GM19023 (cell line): Measurements from ENCODE around the gene SPATA20.

ENCODE experiments used
- ATAC-seq: cut with Tn5 transposase; IDR thresholded peaks from one replicate; pipeline ENCODE4 v1.9.1; 2021; ENCODE audit warnings: mild to moderate bottlenecking, moderate library complexity; ENCODE audit not compliant: unreplicated experiment

Gene SPATA20

DNA sequence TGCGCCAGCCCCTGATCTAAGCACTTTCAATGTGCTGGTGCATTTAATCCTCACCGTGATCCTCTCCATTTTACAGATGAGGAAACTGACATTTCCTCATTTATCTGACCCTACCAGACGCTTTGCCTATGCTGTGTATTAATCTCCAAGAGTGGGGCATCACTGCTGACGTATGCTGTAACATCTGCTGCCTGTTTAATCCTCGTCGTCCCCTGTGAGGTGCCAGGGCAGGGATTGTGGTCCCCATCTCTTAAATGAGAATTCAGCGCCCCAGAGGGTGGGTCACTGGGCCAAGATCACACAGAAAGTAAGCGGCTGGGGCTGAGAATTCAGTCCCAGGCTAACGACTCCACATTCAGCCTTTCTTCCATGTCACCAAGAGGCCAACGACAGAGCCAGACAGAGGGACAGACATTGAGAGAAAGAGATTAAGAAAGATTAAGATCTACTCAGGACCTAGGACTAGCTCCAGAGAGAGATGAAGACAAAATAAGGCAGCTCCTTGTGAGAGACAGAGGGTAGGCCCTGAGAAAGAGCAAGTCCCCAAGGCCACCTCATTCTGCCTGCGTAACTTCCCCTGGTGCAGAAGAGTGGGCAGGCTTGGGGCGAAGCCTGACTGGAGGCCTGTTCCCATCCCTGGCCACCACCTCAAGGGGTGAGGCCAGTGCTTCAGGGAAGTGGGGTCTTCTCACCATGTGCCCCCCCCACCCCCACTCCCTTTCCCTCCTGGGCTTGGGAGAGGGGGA is 27.1 kb downstream of the SPATA20 start:
- ATAC-seq = no peak

DNA sequence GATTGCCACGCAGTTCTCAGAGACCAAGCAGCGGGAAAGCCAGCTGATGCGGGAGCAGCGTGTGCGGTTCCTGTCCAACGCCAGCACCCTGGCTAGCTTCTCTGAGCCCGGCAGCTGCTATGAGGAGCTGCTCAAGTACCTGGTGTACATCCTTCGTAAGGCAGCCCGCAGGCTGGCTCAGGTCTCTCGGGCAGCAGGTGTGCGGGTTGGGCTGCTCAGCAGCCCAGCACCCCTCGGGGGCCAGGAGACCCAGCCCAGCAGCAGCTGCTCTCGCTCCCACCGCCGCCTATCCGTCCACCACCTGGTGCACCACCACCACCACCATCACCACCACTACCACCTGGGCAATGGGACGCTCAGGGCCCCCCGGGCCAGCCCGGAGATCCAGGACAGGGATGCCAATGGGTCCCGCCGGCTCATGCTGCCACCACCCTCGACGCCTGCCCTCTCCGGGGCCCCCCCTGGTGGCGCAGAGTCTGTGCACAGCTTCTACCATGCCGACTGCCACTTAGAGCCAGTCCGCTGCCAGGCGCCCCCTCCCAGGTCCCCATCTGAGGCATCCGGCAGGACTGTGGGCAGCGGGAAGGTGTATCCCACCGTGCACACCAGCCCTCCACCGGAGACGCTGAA is 28.7 kb downstream of the SPATA20 start:
- ATAC-seq = no peak

DNA sequence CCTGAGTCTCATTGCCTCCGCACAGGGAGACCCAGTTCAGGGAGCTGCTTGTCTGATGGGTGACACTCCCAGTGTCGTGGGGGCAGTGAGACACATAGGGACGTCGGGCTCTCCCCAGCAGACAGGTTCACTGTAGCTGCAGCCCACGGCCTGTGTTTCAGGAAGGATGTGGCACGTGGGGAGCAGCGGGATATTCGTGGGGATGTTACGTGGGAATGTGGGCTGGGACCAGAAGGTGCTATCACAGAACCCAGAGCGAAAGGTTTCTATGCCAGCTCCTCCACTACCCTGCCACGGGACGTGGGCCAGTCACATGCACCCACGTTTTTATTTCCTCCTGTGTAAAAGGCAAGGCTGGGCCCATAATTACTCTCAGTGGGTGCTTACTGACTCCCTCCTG is 29.9 kb downstream of the SPATA20 start:
- ATAC-seq = no peak

DNA sequence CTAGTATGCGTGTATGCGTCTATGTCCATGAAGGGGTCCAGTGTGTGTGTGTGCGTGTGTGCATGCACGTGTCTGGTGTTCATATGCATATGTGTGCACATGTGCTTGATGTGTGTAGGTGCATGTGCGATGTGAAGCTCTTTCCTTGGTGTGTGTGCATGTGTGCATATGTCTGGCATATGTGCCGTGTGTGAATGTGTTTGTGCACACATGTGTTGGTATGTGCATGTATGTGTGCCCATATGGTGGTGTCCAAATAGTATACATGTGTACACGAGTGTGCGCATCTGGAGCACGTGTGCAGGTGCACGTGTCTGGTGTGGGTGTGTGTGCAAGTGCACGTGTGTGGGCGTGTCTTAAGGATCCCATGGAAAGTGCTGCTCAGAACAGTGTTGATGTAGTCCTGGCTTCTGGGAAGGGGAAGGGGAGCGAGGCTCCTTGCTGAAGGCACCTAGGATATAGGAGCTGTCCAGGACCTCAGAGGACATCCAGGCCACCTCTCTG is 30.5 kb downstream of the SPATA20 start:
- ATAC-seq = no peak

DNA sequence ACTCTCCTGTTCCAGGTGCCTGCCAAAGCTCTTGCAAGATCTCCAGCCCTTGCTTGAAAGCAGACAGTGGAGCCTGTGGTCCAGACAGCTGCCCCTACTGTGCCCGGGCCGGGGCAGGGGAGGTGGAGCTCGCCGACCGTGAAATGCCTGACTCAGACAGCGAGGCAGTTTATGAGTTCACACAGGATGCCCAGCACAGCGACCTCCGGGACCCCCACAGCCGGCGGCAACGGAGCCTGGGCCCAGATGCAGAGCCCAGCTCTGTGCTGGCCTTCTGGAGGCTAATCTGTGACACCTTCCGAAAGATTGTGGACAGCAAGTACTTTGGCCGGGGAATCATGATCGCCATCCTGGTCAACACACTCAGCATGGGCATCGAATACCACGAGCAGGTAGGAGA is 31.2 kb downstream of the SPATA20 start:
- no peak for ATAC-seq

DNA sequence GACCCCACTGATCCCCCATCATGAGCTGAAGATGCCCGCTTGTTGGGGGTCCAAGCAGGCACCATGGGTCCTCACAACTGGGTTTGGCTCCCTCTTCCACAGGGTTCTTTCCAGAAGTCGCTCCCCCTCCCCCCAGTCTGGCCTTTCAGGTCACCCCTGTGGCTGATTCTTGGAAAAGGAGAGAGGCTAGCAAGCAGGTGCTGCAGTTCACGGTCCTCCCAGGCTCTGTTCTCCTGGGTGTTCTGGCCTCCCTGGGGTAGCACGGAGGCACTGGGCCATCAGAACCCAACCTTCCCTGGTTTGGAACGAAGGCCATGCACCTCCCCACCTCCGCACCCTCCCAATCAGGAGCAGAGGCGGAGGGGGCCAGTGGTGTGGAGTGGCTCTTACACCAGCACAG is 32.4 kb downstream of the SPATA20 start:
- no peak for ATAC-seq

DNA sequence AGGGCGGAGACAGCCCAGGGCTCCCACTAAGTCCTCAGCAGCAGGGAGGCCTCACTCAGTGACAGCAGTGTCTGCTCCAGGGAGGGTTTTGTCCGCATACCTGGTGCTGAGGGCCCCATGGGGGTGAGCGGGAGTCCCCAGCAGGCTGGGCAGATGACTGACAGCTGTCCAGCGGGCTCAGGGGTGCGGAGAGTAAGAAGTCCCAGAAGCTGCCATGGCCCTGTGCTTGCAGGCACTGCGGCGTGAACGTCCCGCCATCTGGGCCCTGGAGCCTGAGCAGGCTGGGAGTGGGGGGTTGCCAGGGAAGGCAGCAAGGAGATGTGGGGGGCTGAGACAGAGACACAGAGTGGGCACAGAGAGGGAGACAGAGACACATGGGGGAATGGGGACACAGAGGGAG is 33.7 kb downstream of the SPATA20 start:
- ATAC-seq = no peak

DNA sequence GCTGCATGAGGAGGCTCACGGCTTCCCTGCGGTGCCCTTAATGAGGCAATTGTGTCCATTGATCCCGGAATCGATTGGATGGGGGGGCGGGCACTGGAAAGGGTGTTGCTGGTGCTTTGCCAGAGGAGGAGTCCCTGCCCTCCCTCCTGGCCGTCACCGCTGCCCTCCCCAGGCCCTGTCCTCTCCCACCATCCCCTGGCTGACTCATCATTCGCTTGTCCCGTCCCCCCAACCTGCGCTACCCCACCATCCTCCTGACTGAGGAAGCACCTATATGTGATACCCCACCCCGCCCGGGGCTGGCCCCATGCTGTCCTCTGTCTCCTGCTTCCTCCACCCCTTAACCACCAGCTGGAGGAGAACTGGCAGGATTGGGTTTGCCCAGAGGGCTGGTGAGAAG is 34.3 kb downstream of the SPATA20 start:
- ATAC-seq = no peak

DNA sequence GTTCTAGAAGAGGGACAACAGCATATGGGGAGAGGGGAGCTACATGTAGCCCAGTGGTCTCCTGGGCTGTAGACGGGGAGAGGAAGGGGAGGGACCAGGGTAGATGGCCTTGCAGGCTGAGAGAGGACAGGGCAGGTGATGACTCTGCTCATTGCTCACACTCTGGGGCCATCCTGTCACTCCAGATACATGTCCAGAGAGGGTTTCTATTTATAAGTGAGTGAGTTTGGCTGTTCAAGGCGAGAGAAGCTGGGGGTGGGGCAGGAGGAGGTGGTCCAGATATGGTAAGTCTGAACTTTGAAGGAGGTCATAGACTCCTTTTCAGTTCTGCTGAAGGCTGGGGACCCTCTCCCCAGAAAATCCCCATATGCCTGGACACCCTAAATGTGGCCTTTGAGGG is 35.8 kb downstream of the SPATA20 start:
- no peak for ATAC-seq

DNA sequence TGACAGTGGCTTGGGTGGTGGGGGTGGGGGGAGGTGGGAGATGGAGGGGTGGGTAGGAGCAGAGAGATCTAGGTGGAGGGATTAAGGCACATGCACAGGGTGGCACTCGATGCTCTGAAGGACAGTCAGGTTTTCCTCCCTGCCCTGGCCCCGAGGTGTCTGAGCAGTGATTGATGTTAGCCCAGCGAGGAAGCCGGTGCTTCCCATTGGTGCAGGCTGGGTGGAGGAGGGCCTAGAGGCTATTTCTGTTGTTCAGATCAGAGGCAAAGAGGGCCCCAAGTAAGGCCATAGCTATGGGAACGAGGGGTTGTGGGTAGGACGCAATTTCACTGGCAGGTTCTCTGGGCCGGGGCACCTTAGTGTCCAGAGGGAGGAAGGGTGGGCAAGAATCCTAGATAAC is 36.7 kb downstream of the SPATA20 start:
- ATAC-seq = no peak

DNA sequence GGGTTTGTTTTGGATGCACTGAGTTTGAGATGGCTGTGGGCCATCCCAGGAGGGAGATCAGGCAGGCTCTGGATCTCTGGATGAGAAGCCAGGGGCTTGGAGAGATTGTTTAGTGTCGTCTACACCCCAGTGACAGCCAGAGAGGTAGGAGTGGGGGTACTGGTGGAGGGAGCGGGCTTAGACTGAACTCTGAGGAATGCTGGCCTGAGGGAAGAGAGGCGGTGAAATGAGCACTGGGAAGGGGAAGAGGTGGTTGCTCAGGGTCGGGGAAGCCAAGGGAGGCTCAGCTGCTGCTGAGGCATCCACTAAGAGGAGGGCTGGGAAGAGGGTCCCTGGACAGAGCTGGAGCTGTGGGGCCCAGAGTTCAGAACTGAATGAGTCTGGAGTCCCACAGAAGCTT is 37.1 kb downstream of the SPATA20 start:
- ATAC-seq = no peak

DNA sequence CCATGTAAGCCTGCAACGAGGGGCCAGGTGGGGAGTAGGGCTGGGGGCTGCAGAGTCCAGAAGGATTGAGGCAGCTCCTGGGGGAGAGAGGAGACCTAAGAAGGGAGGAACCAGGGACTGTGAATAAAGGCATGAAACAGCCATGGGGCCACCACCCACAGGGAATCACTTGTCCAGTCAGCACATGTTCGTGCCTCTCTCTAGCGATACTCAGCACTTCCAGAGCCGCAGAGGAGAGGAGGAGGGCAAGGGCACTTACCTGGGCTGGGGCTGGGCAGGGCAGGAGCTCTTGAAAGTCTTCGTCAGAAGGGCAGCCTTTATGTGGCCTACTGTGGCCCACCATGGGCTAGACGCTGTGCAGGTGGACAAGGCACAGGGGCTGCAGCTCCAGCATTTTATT is 37.8 kb downstream of the SPATA20 start:
- ATAC-seq = no peak

DNA sequence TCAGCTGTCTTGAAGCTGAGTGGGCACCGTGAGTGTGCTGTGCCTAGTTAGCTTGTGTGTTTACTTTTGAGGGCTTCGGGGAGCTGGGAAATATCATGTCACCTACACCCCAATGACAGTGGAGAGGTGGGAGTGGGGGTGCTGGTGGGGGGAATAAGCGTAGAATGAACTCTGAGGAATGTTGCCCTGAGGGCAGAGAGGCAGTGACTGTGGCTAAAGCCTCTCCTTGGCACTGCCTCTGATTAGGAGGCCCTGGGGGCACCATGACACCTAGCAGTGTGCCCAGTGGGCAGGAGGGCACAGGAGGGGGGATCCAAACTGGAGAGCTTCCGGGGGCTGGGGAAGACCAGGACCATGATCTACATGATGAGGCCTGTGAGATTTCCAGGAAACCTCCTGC is 38.4 kb downstream of the SPATA20 start:
- ATAC-seq = no peak

DNA sequence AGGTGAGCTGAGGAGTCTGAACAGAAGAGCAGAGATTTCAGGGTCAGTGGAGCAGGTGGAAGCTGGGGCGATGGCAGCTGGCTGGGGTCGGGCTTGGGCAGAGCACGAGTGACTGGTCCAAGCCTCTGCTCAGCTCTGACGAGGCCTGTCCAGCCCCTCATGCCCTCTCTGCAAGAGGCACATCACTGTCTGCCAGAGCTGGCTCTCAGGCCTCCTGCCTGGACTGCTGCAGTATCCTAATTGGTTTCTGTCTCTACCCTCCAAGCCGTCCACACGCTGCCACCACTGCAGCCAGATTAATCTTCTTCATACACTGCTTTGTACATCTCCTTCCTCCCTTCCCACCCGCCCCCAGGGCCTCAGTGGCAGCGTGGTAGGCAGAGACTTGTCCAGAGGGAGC is 38.9 kb downstream of the SPATA20 start:
- ATAC-seq = no peak

DNA sequence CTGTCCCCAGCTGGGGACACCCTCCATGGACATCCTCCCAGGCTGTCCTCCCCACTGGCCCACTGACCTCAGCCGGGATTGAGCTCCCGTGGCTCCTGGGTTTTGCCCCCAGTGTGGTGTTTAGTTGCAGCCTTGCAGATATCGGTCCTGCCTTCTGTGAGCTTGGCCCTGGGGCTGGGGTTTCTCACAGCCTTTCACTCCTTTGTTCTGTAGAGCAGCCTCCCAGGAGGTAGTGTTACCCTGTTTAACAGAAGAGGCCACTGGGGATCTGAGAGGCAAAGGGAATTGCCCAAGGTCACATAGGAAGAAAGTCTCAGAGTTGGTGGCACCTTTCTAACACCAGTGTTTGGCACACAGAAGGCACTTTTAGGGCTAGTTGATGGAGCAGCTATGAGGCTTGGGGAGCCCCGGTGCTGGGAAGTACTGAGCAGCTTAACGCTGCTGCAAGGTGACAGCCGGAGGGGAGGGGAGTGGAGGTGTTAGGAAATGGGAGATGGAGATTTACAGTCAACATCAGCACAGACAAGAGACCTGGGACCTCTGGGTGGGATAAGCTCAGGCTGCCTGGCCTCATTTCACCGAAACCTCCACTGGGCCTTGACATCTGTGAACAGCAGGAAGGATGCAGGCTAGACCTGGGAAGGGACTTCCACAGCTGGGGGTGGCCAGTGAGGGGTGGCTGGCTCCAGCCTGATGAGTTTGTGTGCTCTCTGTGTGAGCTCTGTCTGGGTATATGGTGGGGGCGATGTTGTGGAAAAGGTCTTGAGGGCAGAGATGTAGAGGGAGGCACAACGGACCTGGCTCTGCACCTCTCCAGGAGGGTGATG is 39.7 kb downstream of the SPATA20 start:
- no peak for ATAC-seq

DNA sequence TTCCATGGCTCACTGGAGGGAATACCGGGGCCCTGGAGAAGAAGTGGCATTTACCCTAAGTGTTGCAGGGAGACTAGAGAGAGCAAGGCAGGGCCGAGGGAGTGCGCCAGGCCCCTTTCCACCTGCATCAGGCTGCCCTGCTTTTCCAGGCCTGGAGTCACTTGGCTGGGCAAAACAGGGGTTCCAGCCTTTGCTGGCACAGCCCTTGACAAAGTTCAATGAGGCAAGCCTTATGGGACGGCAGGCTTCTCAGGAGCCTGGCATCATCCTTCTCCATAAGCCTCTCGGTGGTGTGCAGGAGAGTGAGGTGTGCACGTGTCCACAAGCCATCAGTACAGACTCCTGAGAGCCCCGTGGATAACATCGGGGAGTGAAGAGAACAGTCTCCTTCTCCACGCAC is 40.6 kb downstream of the SPATA20 start:
- ATAC-seq = no peak

DNA sequence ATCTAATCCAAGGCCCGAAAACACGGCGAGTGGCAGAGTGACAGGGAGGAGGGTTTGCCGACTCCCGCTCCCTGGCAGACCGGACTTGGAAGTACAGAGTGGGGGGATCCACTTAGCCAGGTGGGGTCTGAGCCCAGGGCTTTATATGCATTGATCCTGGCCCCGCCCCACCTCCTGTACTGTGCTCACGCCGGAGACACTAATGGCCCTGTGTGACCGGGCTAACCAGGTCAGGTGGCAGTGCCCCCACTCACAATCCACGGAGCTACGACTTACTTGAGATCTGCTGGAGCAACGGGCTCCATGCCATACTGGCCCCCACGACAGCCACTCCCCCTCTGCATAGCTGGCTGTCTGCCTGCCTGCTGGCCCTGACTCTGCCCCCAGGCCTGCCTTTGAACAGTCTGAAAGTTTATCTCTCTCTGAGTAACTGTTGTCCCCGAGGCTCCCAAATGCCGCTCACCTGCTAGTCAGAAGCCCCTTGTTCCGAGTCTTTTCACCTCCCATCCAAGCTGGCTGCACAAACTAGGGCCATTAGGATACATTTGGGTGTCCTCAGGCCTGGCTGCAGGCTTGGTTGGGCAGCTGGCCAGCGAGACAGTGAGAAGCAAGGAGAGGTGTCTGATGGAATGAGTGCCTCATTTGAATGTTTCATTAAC is 41.5 kb downstream of the SPATA20 start:
- no peak for ATAC-seq

DNA sequence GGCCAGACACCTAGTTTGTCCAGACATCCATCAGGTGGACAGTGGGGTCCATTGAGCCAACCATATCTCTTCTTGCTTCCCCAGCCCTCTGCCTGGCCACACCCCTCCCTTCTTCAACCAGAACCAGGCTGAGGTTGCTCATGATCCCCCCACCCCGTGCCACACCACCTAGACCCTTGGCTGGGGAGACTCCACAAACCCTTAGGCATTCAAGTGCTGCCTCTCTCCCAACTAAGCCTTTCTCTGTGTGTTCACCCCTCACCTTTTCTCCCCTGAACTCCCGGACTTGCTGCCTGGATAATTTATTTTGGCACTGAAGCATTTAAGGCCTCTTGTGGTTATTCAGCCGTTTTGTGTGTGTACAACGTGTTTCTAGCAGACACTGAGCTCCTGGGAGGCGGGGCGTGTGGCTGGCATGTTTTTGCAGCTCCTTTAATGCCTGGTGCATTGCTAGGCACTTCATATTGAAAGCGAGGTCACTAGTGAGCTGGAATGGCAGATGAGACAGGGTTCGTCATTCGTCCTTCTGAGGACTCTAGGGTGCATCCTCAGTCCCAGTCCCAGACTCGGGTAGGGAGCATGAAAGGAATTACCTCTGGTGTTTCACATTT is 42.2 kb downstream of the SPATA20 start:
- no peak for ATAC-seq

DNA sequence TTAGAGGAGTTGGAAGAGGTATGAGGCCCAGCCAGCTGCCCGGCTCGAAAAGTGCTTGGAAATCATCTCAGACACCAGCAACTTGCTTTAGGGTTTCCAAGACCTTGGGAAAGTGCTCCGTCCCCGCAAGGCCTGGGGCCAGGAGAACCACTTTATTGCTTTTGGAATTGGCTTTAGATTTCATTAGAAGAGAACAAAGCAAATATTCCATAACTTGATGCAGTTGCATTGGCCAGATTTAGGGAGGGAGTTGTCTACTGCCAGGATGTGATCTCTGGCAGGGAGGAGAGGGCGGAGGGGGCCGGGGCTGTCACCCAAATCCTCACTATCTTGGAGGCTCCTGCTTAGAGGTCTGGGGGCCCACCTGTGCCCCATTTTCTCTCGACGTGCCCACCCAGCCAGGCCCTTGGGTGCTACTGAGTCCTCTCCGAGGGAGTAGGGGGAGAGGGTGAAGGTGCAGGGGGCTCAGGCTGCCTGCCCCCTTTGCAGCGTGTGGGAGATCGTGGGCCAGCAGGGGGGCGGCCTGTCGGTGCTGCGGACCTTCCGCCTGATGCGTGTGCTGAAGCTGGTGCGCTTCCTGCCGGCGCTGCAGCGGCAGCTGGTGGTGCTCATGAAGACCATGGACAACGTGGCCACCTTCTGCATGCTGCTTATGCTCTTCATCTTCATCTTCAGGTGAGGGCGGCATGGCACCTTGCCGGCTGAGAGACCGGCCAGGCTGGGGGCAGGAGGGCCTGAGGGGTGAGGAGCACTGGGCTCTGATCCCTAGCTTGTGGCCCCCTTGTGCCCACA is 44.2 kb downstream of the SPATA20 start:
- ATAC-seq = no peak

DNA sequence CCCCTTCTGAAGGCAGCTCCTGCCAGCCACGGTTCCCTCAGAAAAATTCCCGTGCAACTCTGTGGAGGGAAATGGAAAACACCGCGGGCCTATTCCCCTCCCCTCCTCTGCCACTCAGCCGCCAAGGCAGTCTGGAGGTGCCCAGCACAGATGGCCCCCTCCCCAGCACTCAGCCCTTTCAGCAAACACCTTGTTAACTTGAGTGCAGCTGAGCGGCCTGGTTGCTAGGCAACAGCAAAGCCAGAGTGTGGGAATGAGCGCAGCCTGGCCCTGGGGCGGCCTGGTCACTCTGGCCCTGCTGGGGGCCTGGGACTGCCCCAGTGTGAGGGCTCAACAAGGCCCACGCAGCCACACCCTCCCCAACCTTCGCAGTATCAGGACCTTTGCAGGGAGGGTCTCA is 46.3 kb downstream of the SPATA20 start:
- no peak for ATAC-seq
